OCI-M2 (cell line): ENCODE results near the gene MGAT3.

Experiments
- DNase-seq: peaks from one replicate; lab custom pipeline; 2025; ENCODE audit not compliant: unreplicated experiment; lab: John Stamatoyannopoulos, UW

MGAT3 gene

GRCh38 chr22:39526736-39527171 lies 69.9 kb downstream of the MGAT3 start:
- DNase-seq: no peak

DNA sequence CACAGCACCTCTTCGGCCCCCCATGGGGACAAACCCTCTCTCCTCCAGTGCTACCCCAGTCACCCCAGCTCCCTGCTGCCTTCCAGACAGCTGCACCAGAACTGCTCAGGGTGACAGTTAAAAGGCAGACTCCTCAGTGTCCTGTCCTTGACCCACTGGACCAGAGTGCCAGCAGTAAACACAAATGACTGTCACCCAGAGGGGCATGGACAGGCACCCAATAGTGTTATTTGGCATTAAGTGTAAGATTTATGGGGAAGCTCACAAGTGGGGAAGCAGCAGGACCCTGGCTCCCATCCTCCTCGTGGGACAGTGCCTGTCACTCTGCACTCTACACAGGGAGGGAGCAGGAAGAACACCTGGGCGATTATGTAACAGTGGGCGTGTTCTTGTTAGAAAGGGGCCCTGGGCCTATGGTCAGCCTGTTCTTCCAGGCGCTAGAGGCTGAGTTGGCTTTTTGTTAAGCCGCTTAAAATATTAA lies 70.7 kb downstream of the MGAT3 start:
- no peak for DNase-seq

GRCh38 chr22:39528080-39528661 lies 71.4 kb downstream of the MGAT3 start:
- DNase-seq: no peak

- DNase-seq: peak; percentile 44
Observed at GRCh38 chr22:39528681-39529486, 72.1 kb downstream of the MGAT3 start.

DNA sequence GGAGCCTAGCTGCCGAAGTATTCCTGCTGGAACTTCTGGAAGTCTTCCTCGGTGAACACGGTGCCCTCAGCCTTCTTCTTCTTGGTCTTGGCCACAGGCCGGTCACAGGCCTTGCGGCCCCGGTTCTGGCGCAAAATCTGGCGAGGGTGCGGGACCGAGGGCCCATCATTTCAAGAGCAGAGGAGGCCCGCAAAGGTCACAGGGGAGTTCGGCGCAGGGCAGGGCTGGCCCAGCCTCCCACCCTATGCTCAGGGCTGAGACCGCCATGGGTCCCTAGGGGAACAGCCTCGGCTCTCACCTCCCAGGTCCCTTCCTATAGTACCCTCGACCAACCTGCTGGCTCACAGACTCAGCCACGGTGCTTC lies 72.7 kb downstream of the MGAT3 start:
- DNase-seq: no peak

DNA sequence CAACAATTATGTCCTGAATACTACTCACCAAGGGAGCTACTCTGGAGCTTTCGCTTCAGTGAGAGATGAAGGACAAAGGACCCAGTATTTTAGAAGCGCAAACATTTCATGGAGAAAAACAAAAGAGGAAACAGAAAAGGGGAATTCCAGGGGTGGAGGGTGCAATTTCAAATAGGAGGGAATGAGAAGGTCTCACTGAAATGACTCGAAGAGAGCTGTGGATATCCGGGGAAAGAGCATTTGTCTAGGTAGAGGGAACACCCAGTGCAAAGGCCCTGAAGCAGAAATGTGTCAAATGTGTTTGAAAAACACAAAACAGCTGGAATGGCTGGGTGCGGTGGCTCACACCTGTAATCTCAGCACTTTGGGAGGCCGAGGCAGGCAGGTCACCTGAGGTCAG lies 73.3 kb downstream of the MGAT3 start:
- no peak for DNase-seq

DNA sequence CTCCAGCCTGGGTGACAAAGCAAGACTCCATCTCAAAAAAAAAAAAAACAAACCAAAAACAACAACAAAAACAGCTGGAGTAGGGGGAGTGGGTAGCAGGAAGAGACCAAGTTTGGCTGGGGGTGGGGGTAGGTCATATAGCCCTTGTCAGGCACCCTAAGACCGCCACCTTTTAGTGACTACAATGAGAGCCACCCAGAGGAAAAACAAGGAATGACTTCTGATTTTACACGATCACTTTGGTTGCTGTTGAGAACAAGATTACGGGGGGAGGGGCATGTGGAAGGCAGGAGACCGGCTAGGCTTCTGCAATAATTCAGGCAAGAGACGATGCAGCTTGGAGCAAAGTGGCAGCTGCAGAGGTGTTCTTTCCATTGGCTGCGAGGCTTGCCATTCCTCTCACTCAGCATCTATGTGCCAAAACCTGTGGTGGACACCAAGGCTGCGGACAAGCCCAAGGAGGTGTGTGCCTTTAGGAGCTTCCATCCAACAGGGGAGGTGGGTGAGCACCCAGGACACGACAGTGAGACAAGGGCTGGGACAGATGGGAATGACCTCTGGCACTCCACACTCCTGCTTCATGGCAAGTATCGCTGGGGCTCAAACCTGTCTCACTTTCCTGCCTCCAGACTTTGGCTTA lies 74.0 kb downstream of the MGAT3 start:
- no peak for DNase-seq

GRCh38 chr22:39532215-39533073 lies 75.6 kb downstream of the MGAT3 start, which contains the start of gene RPS19BP1:
TSS of gene RPS19BP1 (minus strand) at chr22:39532748. CDS start at chr22:39532738, 10 bp downstream.
- peak; percentile 79 for DNase-seq

- DNase-seq: no peak
Observed at GRCh38 chr22:39534092-39534506, 77.3 kb downstream of the MGAT3 start.

DNA sequence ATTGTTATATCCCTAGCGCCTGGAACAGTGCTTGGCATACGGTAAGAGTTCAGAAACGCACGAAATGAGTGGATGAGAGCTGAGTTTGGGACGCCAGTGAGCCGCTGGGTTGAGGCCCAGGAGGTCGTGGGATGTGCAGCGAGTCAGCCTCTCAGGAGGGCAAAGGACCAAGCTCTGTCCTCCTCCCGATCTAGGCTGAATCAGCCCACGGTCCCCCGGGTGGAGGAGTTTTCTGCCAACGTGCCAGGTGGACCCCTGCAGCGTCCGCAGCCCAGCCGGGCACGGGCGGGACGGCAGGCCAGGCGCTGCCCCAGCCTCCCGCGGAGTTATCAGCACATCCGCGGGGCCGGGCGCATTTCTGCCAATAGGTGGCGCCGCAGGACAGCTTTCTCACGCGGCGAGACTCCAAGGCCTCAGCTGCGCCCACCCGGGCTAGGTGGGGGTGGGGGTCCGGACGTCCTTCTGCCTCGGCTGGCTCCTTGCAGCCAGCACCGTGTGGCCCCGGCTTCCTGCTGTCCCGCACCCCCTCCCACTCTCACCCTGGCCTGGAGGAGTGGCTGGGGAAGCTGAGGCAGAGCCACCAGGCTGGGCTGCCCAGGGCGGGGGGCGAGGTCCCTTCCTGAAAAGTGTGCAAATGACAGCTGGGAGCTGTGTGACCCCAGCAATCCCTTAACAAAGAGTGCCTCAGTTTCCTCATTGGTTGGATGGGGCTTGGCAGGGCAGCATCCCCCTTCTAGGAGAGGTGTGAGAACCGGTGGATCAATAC lies 78.0 kb downstream of the MGAT3 start:
- DNase-seq: no peak

DNA sequence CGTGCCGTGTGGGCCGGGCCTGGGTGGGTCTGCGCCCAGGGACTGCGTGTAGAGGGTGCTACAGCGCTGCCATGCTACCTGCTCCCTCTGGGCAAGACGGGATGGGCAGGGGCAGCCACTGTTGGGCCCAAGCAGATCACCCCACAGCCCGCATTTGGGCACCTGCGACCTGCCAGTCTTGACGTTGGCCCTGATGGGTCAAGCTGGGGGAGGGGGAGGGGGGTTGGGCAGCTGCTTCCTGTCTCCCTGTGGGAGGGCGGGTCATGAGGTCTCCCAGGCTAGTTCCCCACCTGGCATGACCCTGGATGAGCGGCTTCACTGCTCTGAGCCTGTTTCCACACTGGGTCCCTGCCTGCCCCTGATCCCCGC lies 78.5 kb downstream of the MGAT3 start:
- no peak for DNase-seq

DNA sequence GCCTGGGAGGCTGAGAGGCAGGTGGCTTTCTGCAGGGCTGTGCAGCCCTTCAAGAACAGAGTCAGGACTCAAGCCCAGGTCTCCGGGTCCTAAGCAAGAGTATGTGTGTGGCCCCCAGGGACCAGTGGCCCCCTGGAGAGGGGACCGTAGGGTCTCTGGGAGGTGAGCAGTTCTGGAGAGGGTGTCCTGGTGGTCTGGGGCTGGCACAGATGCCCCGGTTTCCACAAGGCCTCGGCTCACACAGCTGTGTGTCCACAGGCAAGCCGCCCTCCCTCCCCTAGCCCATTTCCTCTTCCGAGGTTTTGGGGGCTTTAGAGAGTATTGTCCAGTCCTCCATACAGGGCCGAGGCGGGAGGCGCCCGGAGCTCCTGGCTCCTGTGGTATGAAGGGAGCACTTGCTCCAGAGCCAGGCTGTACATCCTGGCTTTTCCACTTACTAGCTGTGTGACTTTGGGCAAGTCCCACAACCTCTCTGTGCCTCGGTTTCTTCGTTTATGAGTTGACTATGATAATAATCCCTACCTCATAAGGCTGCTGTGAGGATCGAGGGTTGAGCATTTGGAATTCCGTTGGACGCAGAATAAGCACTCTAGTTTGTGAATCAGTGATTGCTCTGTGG lies 79.1 kb downstream of the MGAT3 start:
- DNase-seq: no peak

DNA sequence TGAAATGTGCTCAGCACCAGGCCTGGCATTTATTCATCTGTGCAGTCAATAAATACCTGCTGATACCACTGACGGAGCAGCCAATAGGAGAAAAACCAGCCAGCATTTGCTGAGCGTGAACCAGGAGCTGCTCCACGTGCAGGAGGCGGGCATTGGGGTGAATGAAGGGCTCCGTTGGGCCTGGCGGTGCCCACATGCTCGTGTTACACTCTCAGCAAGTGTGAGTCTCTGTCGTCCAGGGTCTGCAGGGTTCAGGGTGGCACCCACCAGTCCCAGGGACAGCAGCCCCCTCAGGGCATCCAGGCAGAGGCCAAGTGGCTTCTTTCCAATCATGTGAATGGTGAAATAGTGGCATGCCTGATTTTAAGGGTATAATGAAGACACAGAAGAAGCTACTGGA lies 79.9 kb downstream of the MGAT3 start:
- DNase-seq: no peak

GRCh38 chr22:39537975-39538374 lies 81.2 kb downstream of the MGAT3 start:
- no peak for DNase-seq
